ENCODE data around the gene NR4A1.

Gene NR4A1

DNA sequence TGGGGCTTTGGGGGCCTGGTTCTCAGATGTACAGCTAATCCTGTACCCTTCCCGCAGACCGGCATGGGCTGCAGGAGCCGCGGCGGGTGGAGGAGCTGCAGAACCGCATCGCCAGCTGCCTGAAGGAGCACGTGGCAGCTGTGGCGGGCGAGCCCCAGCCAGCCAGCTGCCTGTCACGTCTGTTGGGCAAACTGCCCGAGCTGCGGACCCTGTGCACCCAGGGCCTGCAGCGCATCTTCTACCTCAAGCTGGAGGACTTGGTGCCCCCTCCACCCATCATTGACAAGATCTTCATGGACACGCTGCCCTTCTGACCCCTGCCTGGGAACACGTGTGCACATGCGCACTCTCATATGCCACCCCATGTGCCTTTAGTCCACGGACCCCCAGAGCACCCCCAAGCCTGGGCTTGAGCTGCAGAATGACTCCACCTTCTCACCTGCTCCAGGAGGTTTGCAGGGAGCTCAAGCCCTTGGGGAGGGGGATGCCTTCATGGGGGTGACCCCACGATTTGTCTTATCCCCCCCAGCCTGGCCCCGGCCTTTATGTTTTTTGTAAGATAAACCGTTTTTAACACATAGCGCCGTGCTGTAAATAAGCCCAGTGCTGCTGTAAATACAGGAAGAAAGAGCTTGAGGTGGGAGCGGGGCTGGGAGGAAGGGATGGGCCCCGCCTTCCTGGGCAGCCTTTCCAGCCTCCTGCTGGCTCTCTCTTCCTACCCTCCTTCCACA is 7.6 kb downstream of the NR4A1 start:
- no peak for DNase-seq (ENCODE audit: low spot score)

DNA sequence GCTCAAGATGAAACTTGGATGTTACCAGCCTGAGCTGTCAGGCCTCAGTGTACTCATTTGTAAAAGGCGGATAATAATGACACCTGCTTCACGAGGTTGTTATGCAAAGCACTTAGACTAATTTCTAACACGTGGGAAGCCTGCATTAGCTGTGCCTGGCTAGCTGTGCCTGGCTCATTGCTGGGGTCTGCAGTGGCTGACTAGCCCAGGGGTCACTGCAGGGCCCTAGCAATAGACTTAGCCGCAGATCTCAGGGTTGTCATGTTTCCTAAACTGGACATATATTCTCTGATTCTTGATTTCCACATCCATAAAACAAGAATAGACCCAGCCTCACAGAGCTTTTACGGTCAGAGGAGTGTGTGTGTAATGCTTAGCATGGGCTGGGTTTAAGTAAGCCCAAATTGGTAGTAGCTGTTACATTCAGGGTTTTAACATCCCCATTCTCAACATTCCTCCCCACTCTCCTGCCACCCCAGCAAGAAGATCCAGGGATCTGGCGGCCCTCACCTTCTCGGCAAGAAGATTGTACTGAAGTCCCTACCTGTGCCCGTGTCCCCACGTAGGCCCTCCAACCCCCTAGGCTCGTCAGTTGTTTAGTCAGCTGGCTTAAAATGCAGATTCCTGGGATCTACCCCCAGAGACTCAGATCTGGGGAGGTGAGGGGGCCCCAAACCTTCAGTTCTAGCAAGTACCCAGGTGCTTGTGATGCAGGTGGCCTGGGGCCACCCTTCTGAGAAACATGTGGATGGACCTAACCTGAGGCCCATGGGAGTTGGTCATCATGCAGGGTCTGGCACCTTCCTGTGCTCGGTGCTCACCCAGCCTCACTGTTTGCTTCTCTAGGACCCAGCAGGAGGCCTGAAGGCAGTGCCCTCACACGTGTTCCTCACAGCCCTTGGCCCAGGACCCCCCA is 8.6 kb downstream of the NR4A1 start:
- DNase-seq (ENCODE audit: low spot score): no peak

DNA sequence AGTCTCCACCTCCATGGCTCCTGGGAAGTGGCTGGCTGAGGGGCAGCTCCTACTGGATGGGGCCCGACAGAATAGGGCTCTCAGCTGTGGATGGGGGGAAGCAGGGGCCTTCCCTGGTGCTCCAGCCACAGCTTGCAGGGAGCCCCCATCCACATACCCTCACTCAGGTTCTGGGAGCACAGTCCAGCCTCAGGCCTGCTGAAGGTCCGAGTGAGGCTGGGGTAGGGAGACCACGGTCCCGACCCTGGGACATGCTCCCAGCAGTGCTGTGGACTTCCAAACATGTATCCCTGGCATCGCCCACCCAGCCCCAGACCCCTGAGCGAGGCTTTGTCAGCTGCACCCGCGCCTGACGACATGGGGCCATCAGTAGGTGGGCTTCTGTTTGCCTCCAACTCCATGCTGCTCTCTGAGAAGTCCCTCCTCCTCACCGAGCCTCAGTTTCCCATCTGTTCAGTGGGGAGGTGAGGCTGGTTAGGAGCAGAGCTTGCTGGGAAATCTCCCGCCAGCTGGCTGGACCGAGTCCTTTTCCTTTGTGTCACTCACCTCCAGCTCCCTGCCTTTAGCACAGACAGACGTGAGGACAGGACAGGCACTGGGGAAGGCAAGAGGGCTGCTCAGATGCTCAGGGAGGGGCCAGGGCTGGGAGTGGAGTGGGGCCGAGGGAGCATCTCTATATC is 9.4 kb downstream of the NR4A1 start:
- DNase-seq (ENCODE audit: low spot score): no peak

DNA sequence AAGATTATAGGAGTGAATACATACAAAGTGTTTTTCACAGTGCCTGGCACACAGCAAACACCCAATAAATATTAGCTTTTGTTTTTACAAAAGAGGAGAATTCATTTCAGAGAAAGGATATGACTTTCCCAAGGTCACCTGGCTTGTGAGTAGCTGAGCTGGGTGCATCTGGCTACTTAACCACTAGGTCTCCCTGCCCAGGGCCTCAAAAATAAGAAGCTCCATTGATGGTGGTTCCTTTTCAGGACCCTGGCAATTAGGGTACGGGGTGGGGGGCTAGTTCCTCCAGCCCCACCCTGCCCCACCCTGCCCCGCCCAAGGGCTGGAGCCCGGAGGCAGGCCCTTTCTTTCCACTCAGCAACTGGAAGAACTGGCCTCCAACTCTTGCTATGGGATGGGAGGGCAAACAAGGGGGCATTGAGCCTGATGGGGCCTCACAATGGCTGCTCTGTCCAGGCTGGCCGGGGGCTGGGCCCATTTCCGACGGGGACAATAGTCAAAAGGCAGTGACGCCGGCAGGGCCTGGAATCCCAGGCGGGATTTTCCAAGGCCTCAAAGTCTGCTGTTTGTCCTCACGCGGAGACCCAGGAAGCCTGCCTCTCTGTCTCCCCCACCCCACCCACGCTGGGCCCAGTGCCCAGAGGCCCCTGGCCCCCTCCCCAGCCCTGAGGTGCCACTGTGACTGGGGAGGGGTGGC is 10.4 kb downstream of the NR4A1 start:
- no peak for DNase-seq (ENCODE audit: low spot score)

DNA sequence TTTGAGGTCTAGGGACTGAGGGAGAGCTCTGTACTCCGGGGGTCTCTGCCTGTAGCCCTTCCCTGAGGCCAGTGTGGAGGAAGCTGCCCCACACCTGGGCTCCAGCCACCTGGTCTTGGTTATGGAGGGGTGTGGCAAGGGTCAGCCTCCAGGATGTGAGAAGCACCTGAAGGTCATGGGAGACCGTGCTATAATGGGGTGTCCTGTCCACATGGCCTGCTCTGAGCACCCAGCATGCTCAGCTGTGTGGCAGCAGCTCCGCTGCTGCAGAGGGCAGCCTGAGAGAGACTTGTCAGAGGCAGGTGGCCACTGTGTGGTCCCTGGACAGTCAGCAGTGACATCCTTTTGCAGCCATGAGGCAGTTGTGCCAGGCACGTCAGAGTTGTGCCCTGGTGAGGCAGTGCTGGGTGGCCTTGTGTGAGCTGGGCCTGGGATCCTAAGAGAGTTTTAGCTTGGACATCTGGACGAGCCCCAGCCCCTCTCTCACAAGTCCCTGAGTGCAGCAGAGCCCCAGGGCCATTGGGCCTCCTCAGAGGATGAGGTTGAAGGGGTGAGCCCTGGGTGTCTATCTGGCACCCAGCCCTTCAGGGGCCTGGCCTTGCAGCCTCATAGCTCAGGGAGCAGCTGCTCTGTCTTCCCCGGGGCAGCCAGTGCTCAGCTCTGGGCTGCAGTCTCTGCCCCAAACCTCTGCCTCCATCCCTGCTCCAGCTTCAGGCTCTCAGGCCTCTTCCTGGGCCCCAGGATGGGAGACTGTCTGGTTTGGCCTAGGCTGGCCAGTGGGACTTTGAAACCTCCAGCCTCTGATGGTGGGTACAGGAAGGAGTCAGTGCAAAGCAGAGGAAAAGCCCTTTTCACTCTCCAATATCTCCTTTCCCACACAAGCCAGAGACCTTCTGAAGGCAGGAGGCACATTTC is 11.2 kb downstream of the NR4A1 start:
- no peak for DNase-seq (ENCODE audit: low spot score)

DNA sequence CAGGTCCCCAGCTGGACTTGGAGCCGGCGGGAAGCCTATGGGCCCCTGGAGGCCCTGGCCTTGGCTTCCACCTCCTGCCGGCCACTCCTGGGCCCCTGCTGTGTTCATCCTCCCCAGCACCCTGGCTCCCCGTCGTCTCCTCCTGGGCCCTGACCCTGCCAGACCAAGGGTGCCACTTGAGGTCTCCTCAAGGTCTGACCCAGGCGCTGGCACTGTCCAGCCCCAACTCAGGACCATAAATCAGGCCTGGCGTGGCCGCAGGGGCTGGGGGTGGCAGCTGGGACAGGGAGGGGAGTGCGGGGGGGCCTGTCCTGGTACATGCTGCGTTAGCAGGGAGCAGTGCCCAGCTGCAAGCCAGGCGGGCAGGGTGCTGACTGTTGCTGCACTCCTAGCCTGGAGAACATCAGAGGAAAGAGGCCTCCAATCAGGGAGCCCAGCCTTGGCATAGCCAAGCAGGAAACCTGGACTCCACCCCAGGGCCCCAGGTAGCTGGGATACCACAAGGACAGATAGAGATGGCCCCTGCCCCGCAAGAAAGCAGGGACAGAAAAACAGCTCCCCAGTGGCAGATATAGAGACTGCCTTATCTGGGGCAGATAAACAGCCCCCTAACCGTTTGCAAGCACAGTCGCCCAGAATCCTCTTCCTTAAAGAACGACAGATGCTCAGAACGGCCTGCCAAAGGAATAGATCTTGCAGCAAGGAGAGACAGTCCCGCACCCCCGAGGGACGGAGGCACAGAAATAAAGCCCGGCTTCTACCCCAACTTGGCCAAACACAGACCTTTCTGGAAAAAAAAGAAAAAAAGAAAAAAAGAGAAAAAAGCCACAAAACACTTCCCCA is 12.1 kb downstream of the NR4A1 start:
- no peak for DNase-seq (ENCODE audit: low spot score)

DNA sequence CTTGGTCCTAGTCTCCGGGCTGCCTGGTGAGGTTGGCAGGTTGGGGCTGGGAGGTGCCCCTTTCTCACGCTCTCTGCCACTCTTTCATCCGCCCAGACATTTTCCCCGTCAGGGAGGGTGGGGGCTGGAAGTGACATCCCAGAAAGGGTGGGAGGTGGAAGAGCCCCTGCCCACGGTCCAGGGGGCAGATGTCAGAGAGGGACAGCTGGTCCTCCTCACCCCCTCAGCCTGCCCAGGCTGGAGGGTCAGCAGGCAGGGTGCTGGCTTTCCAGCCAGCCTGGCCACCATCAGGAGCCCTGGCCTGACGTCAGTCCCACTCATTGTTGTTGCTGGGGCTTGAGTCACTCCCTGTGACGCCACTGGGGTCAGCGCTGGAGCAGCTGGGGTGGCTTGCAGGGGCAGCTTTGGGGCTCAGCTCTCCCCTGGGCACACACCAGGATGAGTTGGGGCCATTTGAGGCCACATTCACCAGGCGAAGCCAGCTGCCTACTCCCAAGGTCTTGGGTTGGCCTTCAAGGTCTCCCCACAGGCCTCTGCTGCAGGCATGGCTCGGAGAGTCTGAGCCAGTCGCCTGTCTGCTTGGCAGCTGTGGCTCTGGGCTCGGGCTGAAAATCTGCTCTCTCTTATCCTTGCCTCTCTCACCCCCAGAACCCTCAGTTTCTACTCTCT is 12.9 kb downstream of the NR4A1 start:
- DNase-seq (ENCODE audit: low spot score): no peak

DNA sequence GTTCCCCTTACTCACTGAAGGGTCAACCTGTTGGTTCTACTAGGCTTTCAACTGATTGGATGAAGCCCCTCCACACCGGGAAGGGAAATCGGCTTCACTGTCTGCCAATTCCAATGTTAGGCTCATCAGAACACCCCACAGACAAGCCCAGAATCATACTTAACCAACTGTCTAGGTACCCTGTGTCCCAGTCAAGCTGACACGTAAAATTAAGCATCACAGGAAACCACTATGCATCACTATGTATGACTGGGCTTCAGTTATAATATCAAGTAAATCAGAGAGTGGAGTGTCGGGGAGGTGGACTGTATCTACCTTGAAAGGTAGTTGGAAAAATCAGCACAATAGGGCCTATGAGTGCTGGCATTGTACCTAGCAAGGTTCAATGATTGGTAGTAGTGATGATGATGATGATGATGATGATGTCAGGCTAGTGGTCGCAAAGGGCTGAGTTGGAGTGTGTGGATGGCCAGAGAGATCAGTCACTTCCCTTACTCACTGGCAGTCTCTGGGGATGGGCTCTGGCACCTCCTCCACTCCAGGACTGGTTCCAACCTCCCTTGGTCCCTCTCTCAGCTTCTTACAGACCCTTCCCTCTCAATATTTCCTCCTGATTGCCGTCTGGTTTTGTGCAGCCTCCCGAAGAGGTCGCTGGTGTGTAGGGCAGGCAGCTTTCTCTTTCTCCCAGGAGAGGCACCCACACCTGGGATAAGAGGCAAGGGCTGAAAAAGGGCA is 15.3 kb downstream of the NR4A1 start:
- DNase-seq (ENCODE audit: low spot score): no peak

DNA sequence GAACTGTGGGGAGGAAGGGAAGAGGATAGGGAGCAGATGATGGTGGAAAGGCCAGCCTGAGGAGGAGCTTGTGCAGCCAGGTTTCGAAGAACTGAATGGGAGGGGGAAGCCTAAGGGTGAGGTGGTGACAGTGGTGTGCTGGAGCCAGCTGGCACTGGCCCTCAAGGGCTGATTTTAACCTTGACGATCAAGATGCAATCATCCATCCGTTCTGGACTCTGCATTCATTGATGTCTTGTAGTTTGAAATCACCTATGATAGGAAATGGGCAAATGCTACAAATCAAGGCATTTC is 15.8 kb downstream of the NR4A1 start:
- no peak for DNase-seq (ENCODE audit: low spot score)

DNA sequence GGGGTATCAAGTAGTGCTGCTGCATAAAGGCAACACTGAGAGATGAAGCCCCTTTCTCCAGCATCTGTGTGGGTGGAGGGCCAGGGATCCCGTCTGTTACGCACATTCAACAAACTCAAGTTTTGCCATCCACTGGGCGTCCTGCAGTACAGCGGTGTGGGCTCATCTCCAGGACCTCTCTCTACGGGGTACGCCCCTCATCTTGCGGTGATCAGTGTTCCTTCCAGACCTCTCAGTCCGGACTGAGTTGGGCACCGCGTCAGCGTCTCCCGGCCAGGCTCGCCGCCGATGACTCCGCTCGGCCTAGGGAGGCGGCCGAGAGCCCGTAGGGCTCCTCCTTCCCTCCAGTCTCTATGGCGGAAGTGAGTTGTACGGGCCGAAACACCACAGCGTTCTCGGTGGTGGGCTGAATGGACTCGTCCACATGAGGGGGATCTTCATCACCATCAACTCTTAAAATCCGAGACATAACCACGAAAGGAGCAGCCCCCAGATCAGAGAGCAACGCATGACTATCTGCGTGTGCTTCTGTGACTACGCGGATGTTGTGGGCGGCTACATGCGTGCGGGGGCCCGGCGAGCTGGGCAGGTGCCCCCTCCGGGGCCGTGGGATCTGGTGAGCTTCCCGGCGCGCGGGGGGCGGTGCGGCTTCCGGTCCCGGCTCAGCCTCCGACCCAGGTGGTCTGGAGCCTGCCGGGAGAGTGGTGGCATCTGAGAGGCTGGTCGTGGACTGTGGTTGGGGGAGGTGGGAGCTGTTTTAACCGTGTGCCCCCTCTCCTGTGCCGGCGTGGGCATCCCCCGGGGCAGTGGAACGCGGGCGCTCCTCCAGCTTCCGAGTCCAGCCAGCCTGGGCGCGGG is 18.3 kb downstream of the NR4A1 start, which contains the start of gene ATG101:
TSS of gene ATG101 (plus strand) at position 652 of the 858 bp plus-strand sequence. CDS start 3,673 bp downstream, outside the sequence.
- peak; percentile 96 for DNase-seq (ENCODE audit: low spot score)

DNA sequence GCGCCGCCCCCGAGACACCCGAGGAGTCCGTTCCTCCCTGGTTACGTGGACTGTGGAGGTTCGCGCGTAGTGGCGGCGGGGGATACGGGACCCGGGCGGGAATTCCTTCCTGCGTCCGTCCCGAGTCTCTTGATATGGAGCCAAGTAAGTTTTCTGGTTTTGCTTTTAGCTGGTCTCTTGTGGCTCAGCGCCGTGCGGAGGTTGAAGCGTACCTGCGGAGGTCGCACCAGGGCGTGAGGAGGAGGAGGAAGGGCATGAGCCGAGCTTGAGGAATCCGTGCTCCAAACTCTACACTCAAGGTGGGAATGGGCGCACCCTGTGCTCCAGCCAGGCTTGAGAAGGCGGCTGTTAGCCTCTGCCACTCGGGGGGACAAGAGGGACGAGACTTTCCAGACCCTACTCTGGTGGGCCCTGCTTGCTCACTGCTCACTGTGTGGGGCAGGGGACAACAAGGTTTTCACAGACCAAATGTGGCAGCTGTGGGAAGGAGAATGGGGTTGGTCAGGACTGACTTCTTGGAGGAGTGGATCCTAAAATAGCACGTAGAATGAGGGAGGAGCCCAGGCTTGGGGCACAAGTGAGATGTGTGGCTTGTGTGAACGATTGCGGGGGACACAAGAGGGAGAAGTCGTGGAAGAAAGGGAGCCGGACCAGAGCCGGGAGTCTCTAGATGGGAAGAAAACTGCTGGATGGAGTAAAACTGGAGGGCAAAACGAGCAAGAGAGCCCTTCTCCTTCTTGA is 19.1 kb downstream of the NR4A1 start:
- no peak for DNase-seq (ENCODE audit: low spot score)

DNA sequence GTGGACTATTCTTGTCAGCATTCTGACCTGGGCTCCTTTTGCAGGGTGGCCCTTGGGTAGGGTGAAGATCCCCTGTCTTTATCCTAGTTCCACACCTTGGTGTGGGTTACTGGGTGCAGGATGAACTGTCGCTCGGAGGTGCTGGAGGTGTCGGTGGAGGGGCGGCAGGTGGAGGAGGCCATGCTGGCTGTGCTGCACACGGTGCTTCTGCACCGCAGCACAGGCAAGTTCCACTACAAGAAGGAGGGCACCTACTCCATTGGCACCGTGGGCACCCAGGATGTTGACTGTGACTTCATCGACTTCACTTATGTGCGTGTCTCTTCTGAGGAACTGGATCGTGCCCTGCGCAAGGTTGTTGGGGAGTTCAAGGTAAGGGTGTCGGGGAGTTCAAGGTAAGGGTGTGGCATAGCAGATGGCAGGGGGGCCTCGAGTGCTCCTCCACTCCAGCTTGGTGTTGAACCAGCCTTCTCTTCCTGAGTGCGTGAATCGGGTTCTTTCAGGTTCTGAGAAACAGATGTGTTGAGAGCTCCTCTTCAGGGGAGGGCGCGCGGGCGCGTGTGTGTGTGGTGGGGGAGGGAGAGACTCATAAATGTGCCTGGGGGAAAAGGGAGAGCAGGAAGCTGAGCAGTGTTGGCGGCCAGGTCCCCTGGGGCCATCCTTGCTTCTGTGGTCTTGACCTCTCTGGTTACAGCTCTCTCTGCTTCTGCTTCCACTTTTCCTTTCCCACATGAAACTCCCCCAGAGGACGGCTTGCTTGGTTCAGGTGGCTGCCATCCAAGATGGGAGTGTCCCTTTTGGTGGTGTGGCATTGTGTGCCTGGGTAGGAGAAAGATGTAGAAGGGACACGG is 22.5 kb downstream of the NR4A1 start:
- no peak for DNase-seq (ENCODE audit: low spot score)

DNA sequence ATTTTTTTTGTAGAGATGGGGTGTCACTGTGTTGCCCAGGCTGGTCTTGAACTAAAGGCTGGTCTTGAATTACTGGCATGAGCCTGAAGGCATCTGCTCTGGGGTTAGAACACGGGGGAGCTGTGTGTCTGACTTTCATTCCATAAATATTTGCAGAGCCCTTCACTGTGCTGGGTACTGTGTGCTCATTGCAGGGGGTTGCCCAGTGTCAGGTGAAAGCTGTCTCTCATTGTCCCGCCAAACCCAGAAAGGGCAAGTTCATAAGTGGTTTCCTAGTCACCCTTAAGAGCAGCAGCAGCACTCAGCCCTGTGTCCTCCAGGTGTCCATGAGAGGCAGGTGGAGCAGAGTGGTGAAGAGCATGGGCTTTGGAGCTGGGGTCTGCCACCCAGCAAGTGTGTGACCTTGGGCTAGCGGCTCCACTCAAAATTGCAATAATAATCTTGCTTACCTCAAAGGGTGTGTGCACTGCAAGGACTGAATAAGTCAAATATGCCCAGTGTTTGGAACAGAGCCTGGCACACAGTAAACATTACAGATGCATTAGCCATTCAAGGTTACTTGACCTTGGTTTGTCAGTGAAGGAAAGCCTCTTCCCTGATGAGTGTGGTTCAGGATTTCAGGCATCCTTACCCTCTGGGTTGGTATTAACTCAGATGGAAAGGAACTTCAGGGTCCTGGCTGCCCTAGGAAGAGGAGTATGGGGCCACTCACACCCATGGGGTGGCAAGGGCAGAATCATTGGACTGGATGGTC is 23.9 kb downstream of the NR4A1 start:
- DNase-seq (ENCODE audit: low spot score): no peak

DNA sequence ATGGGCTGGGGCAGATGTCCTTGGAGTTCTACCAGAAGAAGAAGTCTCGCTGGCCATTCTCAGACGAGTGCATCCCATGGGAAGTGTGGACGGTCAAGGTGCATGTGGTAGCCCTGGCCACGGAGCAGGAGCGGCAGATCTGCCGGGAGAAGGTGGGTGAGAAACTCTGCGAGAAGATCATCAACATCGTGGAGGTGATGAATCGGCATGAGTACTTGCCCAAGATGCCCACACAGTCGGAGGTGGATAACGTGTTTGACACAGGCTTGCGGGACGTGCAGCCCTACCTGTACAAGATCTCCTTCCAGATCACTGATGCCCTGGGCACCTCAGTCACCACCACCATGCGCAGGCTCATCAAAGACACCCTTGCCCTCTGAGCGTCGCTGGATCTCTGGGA is 25.6 kb downstream of the NR4A1 start:
- DNase-seq (ENCODE audit: low spot score): no peak

DNA sequence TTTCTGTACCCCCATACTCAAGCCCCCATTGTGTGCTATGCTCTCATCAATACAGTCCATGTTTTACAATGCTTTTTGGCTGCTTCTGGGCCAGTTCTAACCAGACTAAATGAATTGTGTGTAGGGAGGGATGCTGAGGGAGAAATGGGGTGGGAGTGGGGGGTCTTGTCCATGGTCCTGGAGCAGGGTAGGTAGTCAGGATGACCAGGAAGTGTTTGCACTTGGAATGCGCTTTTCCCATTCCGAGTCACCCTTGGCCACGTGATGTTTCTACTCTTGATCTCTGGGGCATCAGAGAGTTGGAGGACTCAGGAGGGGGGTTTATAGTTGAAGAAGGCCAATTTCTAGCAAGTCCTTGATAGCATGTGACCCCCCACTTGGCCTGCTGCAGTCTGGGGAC is 27.0 kb downstream of the NR4A1 start:
- DNase-seq (ENCODE audit: low spot score): no peak
